ENCODE measurements around the gene ARHGAP8. TPM values are rescaled to one million over a fixed set of nuclear protein-coding genes. Genes with fewer than 3 reads are reported as not detected.

The ARHGAP8 gene
- total and polyA plus RNA-seq, 2 donors (not counting 3 experiments of a cell fraction or from before 2014, with no cell fraction given) = not detected

- Histone ChIP-seq H3K36me3 (ENCODE audit: control insufficient read depth in 2 of 2, extremely low read depth in 1 of 2, insufficient read depth in 2 of 2, low read length in 2 of 2) (no peaks in the 10 kb centered on the region), H4K20me1 (replicated peaks; ENCODE audit: control insufficient read depth, extremely low read depth, insufficient read depth, low read length) (no peaks in the 10 kb centered on the region), H3K9me3 (replicated peaks; ENCODE audit: control insufficient read depth, insufficient read depth, low read length) (peaks cover 4% of the 10 kb centered on the region), H3K4me3 (replicated peaks in 1 of 3; ENCODE audit: insufficient read depth in 1 of 3, low read depth in 1 of 3, low read length in 3 of 3) (no peak overlapping the region), H3K27me3 (ENCODE audit: control insufficient read depth in 2 of 2, insufficient read depth in 2 of 2, low read length in 2 of 2) (no peaks in the 10 kb centered on the region), H3K27ac (ENCODE audit: insufficient read depth, low read depth, low read length) (no peak overlapping the region), H3K9me1 (replicated peaks; ENCODE audit: control insufficient read depth, extremely low read depth, insufficient read depth, low read length) (no peaks in the 10 kb centered on the region), H3K9ac (replicated peaks; ENCODE audit: extremely low read depth, insufficient read depth, low read length) (no peak overlapping the region), H3K79me2 (ENCODE audit: control insufficient read depth, insufficient read depth, low read length) (no peaks in the 10 kb centered on the region), H3K4me2 (ENCODE audit: insufficient read depth, low read length) (no peak overlapping the region), H2AFZ (ENCODE audit: low read depth, low read length) (no peak overlapping the region), H3K4me1 (ENCODE audit: control insufficient read depth, extremely low read depth, insufficient read depth, low read length) (no peaks in the 10 kb centered on the region)
- FAIRE-seq (no peak), DNase-seq (ENCODE audit: low read depth, low spot score) (no peak)
- ChIA-PET POLR2A (no interaction called here), CTCF (no interaction called here)
- dilution Hi-C loops (cut with MboI; ENCODE audit: extremely low pct_ligation_motif_present, low sequenced_read_pairs) = no loop called here
- no peak for TF ChIP-seq POLR2A (IDR thresholded peaks at IDR 0.05; ENCODE audit: low read depth, low read length)
- BruUV-seq (replicated peaks) = no TSS peak
- intact Hi-C loops (cut with micrococcal nuclease) = no loop called here
Observed at GRCh38 chr22:44892803-44893730, 140.7 kb downstream of the ARHGAP8 start.

GRCh38 chr22:44893731-44894080 lies 141.3 kb downstream of the ARHGAP8 start:
- no peak overlapping the region for H3K4me3 ChIP-seq (replicated peaks in 1 of 3; ENCODE audit: insufficient read depth in 1 of 3, low read depth in 1 of 3, low read length in 3 of 3)
- POLR2A ChIA-PET = no interaction called here
- dilution Hi-C loops (cut with MboI; ENCODE audit: extremely low pct_ligation_motif_present, low sequenced_read_pairs) (no loop called here), intact Hi-C loops (cut with micrococcal nuclease) (no loop called here)
- H3K9ac ChIP-seq (replicated peaks; ENCODE audit: extremely low read depth, insufficient read depth, low read length) = no peak overlapping the region
- CTCF ChIA-PET = no interaction called here
- no peaks in the 10 kb centered on the region for H4K20me1 ChIP-seq (replicated peaks; ENCODE audit: control insufficient read depth, extremely low read depth, insufficient read depth, low read length)
- no peaks in the 10 kb centered on the region for H3K27me3 ChIP-seq (ENCODE audit: control insufficient read depth in 2 of 2, insufficient read depth in 2 of 2, low read length in 2 of 2)
- H2AFZ ChIP-seq (ENCODE audit: low read depth, low read length) = no peak overlapping the region
- no peaks in the 10 kb centered on the region for H3K4me1 ChIP-seq (ENCODE audit: control insufficient read depth, extremely low read depth, insufficient read depth, low read length)
- TF ChIP-seq MYC (IDR thresholded peaks at IDR 0.05; ENCODE audit: low read depth, low read length) = no peak
- no peak for TF ChIP-seq POLR2AphosphoS5 (IDR thresholded peaks at IDR 0.05; ENCODE audit: insufficient read depth, low read depth, low read length)
- no peak for TF ChIP-seq EZH2 (IDR thresholded peaks at IDR 0.05; ENCODE audit: borderline replicate concordance, low read depth, low read length, severe bottlenecking)
- TF ChIP-seq JUN (IDR thresholded peaks at IDR 0.05; ENCODE audit: borderline replicate concordance, insufficient read depth, insufficient read length, low read depth) = no peak
- TF ChIP-seq POLR2A (IDR thresholded peaks at IDR 0.05; ENCODE audit: low read depth, low read length) = no peak
- TF ChIP-seq GATA2 (IDR thresholded peaks at IDR 0.05; ENCODE audit: insufficient read depth, insufficient read length, low read depth, low read length) = no peak
- no peak for TF ChIP-seq FOS (IDR thresholded peaks at IDR 0.05; ENCODE audit: borderline replicate concordance, insufficient read depth, low read length)
- TF ChIP-seq, protein P1, sequence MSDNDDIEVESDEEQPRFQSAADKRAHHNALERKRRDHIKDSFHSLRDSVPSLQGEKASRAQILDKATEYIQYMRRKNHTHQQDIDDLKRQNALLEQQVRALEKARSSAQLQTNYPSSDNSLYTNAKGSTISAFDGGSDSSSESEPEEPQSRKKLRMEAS (IDR thresholded peaks at IDR 0.05; ENCODE audit: insufficient read depth, insufficient read length) = no peak
- TF ChIP-seq CTCF (IDR thresholded peaks at IDR 0.05; ENCODE audit: extremely low read depth in 1 of 2, insufficient read depth in 1 of 2, low read depth in 1 of 2, low read length in 2 of 2) = no peak
- DNase-seq (ENCODE audit: low read depth, low spot score) (no peak), FAIRE-seq (no peak)
- H3K36me3 ChIP-seq (ENCODE audit: control insufficient read depth in 2 of 2, extremely low read depth in 1 of 2, insufficient read depth in 2 of 2, low read length in 2 of 2) = no peaks in the 10 kb centered on the region
- no peaks in the 10 kb centered on the region for H3K79me2 ChIP-seq (ENCODE audit: control insufficient read depth, insufficient read depth, low read length)
- H3K9me1 ChIP-seq (replicated peaks; ENCODE audit: control insufficient read depth, extremely low read depth, insufficient read depth, low read length) = no peaks in the 10 kb centered on the region
- no peak overlapping the region for H3K4me2 ChIP-seq (ENCODE audit: insufficient read depth, low read length)
- no peak overlapping the region for H3K27ac ChIP-seq (ENCODE audit: insufficient read depth, low read depth, low read length)
- no TSS peak for BruUV-seq (replicated peaks)
- H3K9me3 ChIP-seq (replicated peaks; ENCODE audit: control insufficient read depth, insufficient read depth, low read length) = peaks cover 2% of the 10 kb centered on the region
